CD8-positive, alpha-beta memory T cell (primary cell): ENCODE data around the gene TAGLN. TPM values are rescaled to one million over a fixed set of nuclear protein-coding genes. Genes with fewer than 3 reads are reported as not detected.
A peak's percentile ranks its signal among the peaks of the same experiment; 100 is the strongest.

ENCODE experiments used
- CTCF ChIA-PET: fragments of 350-600 bp; sonication (Branson Sonifier 250); formaldehyde crosslinking; loops from one replicate; lab custom pipeline; 2021; ENCODE audit warnings: antibody characterized with exemption; lab: Charles Lee
- POLR2A ChIA-PET: fragments of 350-600 bp; sonication (Branson Sonifier 250); formaldehyde crosslinking; loops from one replicate; lab custom pipeline; 2021; ENCODE audit warnings: antibody characterized with exemption; lab: Charles Lee
- DNase-seq, 5 donors: peaks; one replicate each; pipeline versions ENCODE4 v3.0.0 to v3.0.0-alpha.2; 2020 to 2022; ENCODE audit warnings: mixed read lengths in 1 of 5
- H3K27ac ChIP-seq: one replicate; pipeline ENCODE4 v1.7.0; 2013; ENCODE audit warnings: low read depth, mild to moderate bottlenecking, low read length, moderate library complexity
- H3K27me3 ChIP-seq: 2 replicates; pipeline ENCODE4 v1.7.0; 2013; ENCODE audit warnings: low read length, mild to moderate bottlenecking; ENCODE audit not compliant: insufficient read depth, poor library complexity, severe bottlenecking
- H3K36me3 ChIP-seq: 2 replicates; pipeline ENCODE4 v1.7.0; 2013; ENCODE audit warnings: mild to moderate bottlenecking, low read length, moderate library complexity; ENCODE audit not compliant: insufficient read depth
- H3K4me1 ChIP-seq: 2 replicates; pipeline ENCODE4 v1.7.0; 2013; ENCODE audit warnings: mild to moderate bottlenecking, low read length, moderate library complexity; ENCODE audit not compliant: insufficient read depth
- H3K4me3 ChIP-seq: 2 replicates; pipeline ENCODE4 v1.7.0; 2013; ENCODE audit warnings: mild to moderate bottlenecking, low read length
- H3K9me3 ChIP-seq: 2 replicates; pipeline ENCODE4 v1.7.0; 2013; ENCODE audit warnings: mild to moderate bottlenecking, low read length
- H3K27ac Mint-ChIP-seq, 8 donors: one replicate each; pipeline ENCODE4 v1.8.0; 2020 to 2021; ENCODE audit warnings: mixed read lengths in 8 of 8, mild to moderate bottlenecking in 6 of 8, inconsistent platforms in 3 of 8, moderate library complexity in 3 of 8
- H3K27me3 Mint-ChIP-seq, 2 donors: one replicate each; pipeline ENCODE4 v1.8.0; 2020 to 2021; ENCODE audit warnings: mixed read lengths in 2 of 2, mild to moderate bottlenecking in 1 of 2, moderate library complexity in 1 of 2
- H3K36me3 Mint-ChIP-seq, 3 donors: one replicate each; pipeline ENCODE4 v1.8.0; 2020 to 2021; ENCODE audit warnings: mixed read lengths in 3 of 3, inconsistent platforms in 1 of 3, mild to moderate bottlenecking in 1 of 3
- H3K4me1 Mint-ChIP-seq, 3 donors: one replicate each; pipeline ENCODE4 v1.8.0; 2020 to 2021; ENCODE audit warnings: mixed read lengths in 3 of 3, inconsistent platforms in 1 of 3, mild to moderate bottlenecking in 1 of 3
- H3K4me3 Mint-ChIP-seq, 7 donors: one replicate each; pipeline ENCODE4 v1.8.0; 2020 to 2021; ENCODE audit warnings: mixed read lengths in 7 of 7, mild to moderate bottlenecking in 6 of 7, moderate library complexity in 4 of 7, inconsistent platforms in 2 of 7
- H3K9me3 Mint-ChIP-seq, 5 donors: one replicate each; pipeline ENCODE4 v1.8.0; 2020 to 2022; ENCODE audit warnings: mixed read lengths in 5 of 5, mild to moderate bottlenecking in 3 of 5, moderate library complexity in 2 of 5, inconsistent platforms in 1 of 5
- polyA plus RNA-seq: library from polyadenylated mRNA; unstranded; fragments of 300-500 nt; fragmentation: Illumina TruSeq; gene quantifications from one replicate; pipeline ENCODE4 v1.2.3, GENCODE V29; 2021
- total RNA-seq, 2 experiments: library from RNA; stranded (reverse); gene quantifications; one replicate each; pipeline ENCODE4 v1.2.3, GENCODE V29; 2021

The TAGLN gene
- total and polyA plus RNA-seq, 3 experiments from 2014 or later = 0.35 to 2.2 (median 1.8) TPM

- H3K4me1 ChIP-seq = no peaks in the 10 kb centered on the region
- H3K27ac ChIP-seq = no peak overlapping the region
- no peak overlapping the region for H3K4me3 ChIP-seq
- no peaks in the 10 kb centered on the region for H3K9me3 Mint-ChIP-seq
- CTCF ChIA-PET = no interaction called here
- peak overlapping the region in 4 of 8 donors; percentile 47 to 73 (median 59) for H3K27ac Mint-ChIP-seq
- peaks cover 0 to 5% (median 3%) of the 10 kb centered on the region in 3 donors for H3K4me1 Mint-ChIP-seq
- DNase-seq = no peak
- peaks cover 9% of the 10 kb centered on the region for H3K36me3 ChIP-seq
- no peaks in the 10 kb centered on the region for H3K27me3 ChIP-seq
- no peaks in the 10 kb centered on the region for H3K27me3 Mint-ChIP-seq
- no peak overlapping the region for H3K4me3 Mint-ChIP-seq
- peaks cover 0 to 38% (median 4%) of the 10 kb centered on the region in 3 donors for H3K36me3 Mint-ChIP-seq
- no peaks in the 10 kb centered on the region for H3K9me3 ChIP-seq
- POLR2A ChIA-PET = no interaction called here
Measured at GRCh38 chr11:117193130-117194020, 5.8 kb upstream of the TAGLN start.

GRCh38 chr11:117194267-117194666, 4.9 kb upstream of the TAGLN start:
- Histone ChIP-seq H3K27me3 (no peaks in the 10 kb centered on the region), H3K9me3 (no peaks in the 10 kb centered on the region), H3K4me3 (no peak overlapping the region), H3K27ac (no peak overlapping the region), H3K4me1 (no peaks in the 10 kb centered on the region), H3K36me3 (peaks cover 8% of the 10 kb centered on the region)
- Mint-ChIP-seq H3K4me1 (peaks cover 0 to 5% (median 5%) of the 10 kb centered on the region in 3 donors), H3K27me3 (no peaks in the 10 kb centered on the region), H3K36me3 (peaks cover 0 to 32% (median 4%) of the 10 kb centered on the region in 3 donors), H3K27ac (peak overlapping the region in 1 of 8 donors; percentile 1), H3K4me3 (no peak overlapping the region), H3K9me3 (no peaks in the 10 kb centered on the region)
- ChIA-PET CTCF (interaction anchor here (0.8 kb wide), 1 partner anchor 16 kb away, joined by 4 read pairs; the partner anchor contains the start of gene SIDT2), POLR2A (no interaction called here)
- no peak for DNase-seq

- H3K27me3 ChIP-seq = no peaks in the 10 kb centered on the region
- Mint-ChIP-seq H3K4me1 (peaks cover 0 to 5% (median 5%) of the 10 kb centered on the region in 3 donors), H3K36me3 (peaks cover 0 to 32% (median 4%) of the 10 kb centered on the region in 3 donors), H3K9me3 (no peaks in the 10 kb centered on the region), H3K27me3 (no peaks in the 10 kb centered on the region), H3K27ac (peak overlapping the region in 4 of 8 donors; percentile 31 to 73 (median 62)), H3K4me3 (peak overlapping the region in 1 of 7 donors; percentile 18)
- no peaks in the 10 kb centered on the region for H3K36me3 ChIP-seq
- peak in 1 of 5 donors; percentile 7 for DNase-seq
- H3K4me3 ChIP-seq = no peak overlapping the region
- POLR2A ChIA-PET = interaction anchor here (0.6 kb wide), 1 partner anchor 19 kb away, joined by 7 read pairs; no protein-coding TSS in a partner anchor
- H3K9me3 ChIP-seq = no peaks in the 10 kb centered on the region
- CTCF ChIA-PET = interaction anchor here (0.8 to 1.3 kb wide), 3 partner anchors 17 to 89 kb away, joined by 3 to 4 read pairs (median 3); partner anchors contain the start of gene SIDT2
- no peak overlapping the region for H3K27ac ChIP-seq
- H3K4me1 ChIP-seq = no peaks in the 10 kb centered on the region
Measured at GRCh38 chr11:117195258-117195657, 3.9 kb upstream of the TAGLN start.

- Histone ChIP-seq H3K36me3 (no peaks in the 10 kb centered on the region), H3K4me1 (no peaks in the 10 kb centered on the region), H3K27me3 (no peaks in the 10 kb centered on the region), H3K4me3 (no peak overlapping the region), H3K9me3 (no peaks in the 10 kb centered on the region), H3K27ac (no peak overlapping the region)
- ChIA-PET POLR2A (interaction anchor here (0.6 kb wide), 1 partner anchor 19 kb away, joined by 7 read pairs; no protein-coding TSS in a partner anchor), CTCF (interaction anchor here (0.9 to 1.3 kb wide), 2 partner anchors 16 to 89 kb away, joined by 3 read pairs; no protein-coding TSS in a partner anchor)
- Mint-ChIP-seq H3K27ac (peak overlapping the region in 5 of 8 donors; percentile 42 to 88 (median 71)), H3K9me3 (no peaks in the 10 kb centered on the region), H3K4me1 (peaks cover 0 to 7% (median 5%) of the 10 kb centered on the region in 3 donors), H3K4me3 (no peak overlapping the region), H3K27me3 (no peaks in the 10 kb centered on the region), H3K36me3 (peaks cover 0 to 30% (median 4%) of the 10 kb centered on the region in 3 donors)
- DNase-seq = no peak
Measured at GRCh38 chr11:117195761-117196160, 3.4 kb upstream of the TAGLN start.

- Histone ChIP-seq H3K36me3 (no peaks in the 10 kb centered on the region), H3K27ac (no peak overlapping the region), H3K27me3 (no peaks in the 10 kb centered on the region), H3K4me1 (no peaks in the 10 kb centered on the region), H3K4me3 (no peak overlapping the region), H3K9me3 (no peaks in the 10 kb centered on the region)
- Mint-ChIP-seq H3K36me3 (peaks cover 0 to 29% (median 4%) of the 10 kb centered on the region in 3 donors), H3K9me3 (no peaks in the 10 kb centered on the region), H3K4me1 (peaks cover 0 to 7% (median 5%) of the 10 kb centered on the region in 3 donors), H3K27ac (peak overlapping the region in 4 of 8 donors; percentile 19 to 88 (median 33)), H3K27me3 (no peaks in the 10 kb centered on the region), H3K4me3 (no peak overlapping the region)
- no peak for DNase-seq
- CTCF ChIA-PET = no interaction called here
- POLR2A ChIA-PET = no interaction called here
Measured at GRCh38 chr11:117197006-117197405, 2.2 kb upstream of the TAGLN start.

GRCh38 chr11:117197516-117198456, 1.4 kb upstream of the TAGLN start:
- no peak overlapping the region for H3K4me3 Mint-ChIP-seq
- Histone ChIP-seq H3K4me1 (no peaks in the 10 kb centered on the region), H3K27ac (no peak overlapping the region), H3K9me3 (no peaks in the 10 kb centered on the region), H3K36me3 (no peaks in the 10 kb centered on the region), H3K4me3 (no peak overlapping the region), H3K27me3 (no peaks in the 10 kb centered on the region)
- no peak for DNase-seq
- no peaks in the 10 kb centered on the region for H3K27me3 Mint-ChIP-seq
- POLR2A ChIA-PET = no interaction called here
- H3K36me3 Mint-ChIP-seq = peaks cover 0 to 24% (median 4%) of the 10 kb centered on the region in 3 donors
- CTCF ChIA-PET = no interaction called here
- H3K27ac Mint-ChIP-seq = peak overlapping the region in 2 of 8 donors; percentile 52 to 88
- peaks cover 0 to 7% (median 5%) of the 10 kb centered on the region in 3 donors for H3K4me1 Mint-ChIP-seq
- H3K9me3 Mint-ChIP-seq = no peaks in the 10 kb centered on the region

- Histone ChIP-seq H3K27ac (no peak overlapping the region), H3K4me1 (no peaks in the 10 kb centered on the region), H3K4me3 (no peak overlapping the region), H3K27me3 (no peaks in the 10 kb centered on the region), H3K36me3 (no peaks in the 10 kb centered on the region), H3K9me3 (no peaks in the 10 kb centered on the region)
- H3K4me1 Mint-ChIP-seq = peaks cover 0 to 10% (median 8%) of the 10 kb centered on the region in 3 donors
- no peak for DNase-seq
- peaks cover 0 to 27% (median 4%) of the 10 kb centered on the region in 3 donors for H3K36me3 Mint-ChIP-seq
- H3K27me3 Mint-ChIP-seq = no peaks in the 10 kb centered on the region
- no peak overlapping the region for H3K4me3 Mint-ChIP-seq
- CTCF ChIA-PET = no interaction called here
- POLR2A ChIA-PET = no interaction called here
- H3K9me3 Mint-ChIP-seq = no peaks in the 10 kb centered on the region
- H3K27ac Mint-ChIP-seq = peak overlapping the region in 3 of 8 donors; percentile 10 to 47 (median 12)
Measured at GRCh38 chr11:117198613-117199012, 557 bp upstream of the TAGLN start.
